ENCODE results near the gene CASQ1.

DNA sequence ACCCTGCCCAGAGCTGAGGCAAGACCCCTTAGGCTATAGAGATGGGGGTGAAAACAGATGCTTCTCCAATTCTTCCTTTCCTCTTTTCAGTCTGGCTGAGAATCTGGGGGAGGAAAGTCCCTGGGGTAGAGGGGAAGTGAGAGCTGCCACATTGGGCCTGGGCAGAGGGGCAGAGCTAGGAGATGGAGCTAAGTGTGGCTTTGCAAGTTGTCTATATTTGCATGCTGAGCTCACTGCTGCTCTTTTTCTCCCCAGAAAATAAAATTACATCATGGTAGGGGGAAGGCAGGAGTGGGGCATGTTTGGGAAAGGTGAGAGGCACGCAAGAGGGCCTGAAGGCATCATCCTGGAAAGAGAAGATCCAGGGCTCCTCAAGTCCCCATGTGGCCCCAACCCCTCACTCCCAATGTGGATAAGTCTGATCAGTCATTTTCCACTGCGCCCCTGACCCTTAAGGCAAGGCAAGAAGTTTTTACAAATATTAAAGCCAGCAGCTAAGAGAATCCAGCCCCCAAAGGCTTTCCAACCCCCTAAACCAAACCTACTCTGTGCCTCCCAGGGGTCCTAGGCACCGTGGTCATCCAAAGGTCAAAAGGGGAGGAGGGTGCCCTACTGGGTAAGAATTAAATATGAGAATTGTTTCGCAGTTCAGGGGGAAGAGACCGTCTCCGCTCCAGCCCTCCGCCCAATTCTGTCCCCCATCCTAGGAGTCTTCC is 14.3 kb downstream of the CASQ1 start:
- TF ChIP-seq, protein P1, sequence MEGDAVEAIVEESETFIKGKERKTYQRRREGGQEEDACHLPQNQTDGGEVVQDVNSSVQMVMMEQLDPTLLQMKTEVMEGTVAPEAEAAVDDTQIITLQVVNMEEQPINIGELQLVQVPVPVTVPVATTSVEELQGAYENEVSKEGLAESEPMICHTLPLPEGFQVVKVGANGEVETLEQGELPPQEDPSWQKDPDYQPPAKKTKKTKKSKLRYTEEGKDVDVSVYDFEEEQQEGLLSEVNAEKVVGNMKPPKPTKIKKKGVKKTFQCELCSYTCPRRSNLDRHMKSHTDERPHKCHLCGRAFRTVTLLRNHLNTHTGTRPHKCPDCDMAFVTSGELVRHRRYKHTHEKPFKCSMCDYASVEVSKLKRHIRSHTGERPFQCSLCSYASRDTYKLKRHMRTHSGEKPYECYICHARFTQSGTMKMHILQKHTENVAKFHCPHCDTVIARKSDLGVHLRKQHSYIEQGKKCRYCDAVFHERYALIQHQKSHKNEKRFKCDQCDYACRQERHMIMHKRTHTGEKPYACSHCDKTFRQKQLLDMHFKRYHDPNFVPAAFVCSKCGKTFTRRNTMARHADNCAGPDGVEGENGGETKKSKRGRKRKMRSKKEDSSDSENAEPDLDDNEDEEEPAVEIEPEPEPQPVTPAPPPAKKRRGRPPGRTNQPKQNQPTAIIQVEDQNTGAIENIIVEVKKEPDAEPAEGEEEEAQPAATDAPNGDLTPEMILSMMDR (IDR thresholded peaks at IDR 0.05) = no peak
- no peak for TF ChIP-seq POLR2A (IDR thresholded peaks at IDR 0.05)
